NCI-H82 (cell line): ENCODE data around the gene KRTAP12-3.

Experiments used
- DNase-seq: peaks from one replicate; lab custom pipeline; 2025; lab: John Stamatoyannopoulos, UW

KRTAP12-3 gene

GRCh38 chr21:44702973-44703730 is 45.4 kb downstream of the KRTAP12-3 start:
- no peak for DNase-seq

GRCh38 chr21:44703731-44704635 is 46.3 kb downstream of the KRTAP12-3 start:
- no peak for DNase-seq

GRCh38 chr21:44704636-44705001 is 46.9 kb downstream of the KRTAP12-3 start:
- DNase-seq = no peak

GRCh38 chr21:44706026-44706705 is 48.4 kb downstream of the KRTAP12-3 start:
- no peak for DNase-seq

- DNase-seq = no peak
Observed at GRCh38 chr21:44706706-44707581, 49.2 kb downstream of the KRTAP12-3 start.
